IMR-90 (cell line): ENCODE measurements around the gene GLIS1. TPM values are rescaled to one million over a fixed set of nuclear protein-coding genes. Genes with fewer than 3 reads are reported as not detected.

Experiments used
- ATAC-seq: fragments of 200-7000 bp; cut with Tn5 transposase; 2 replicates; pipeline ENCODE4 v1.9.1; 2020; ENCODE audit warnings: low read depth, mild to moderate bottlenecking, moderate library complexity
- BruUV-seq: library from RNA; stranded (reverse); fragments of 400-500 nt; replicated peaks from 2 replicates; lab custom pipeline; 2021; lab: Mats Ljungman, UMichigan
- CTCF ChIA-PET: fragments of 300-600 bp; formaldehyde crosslinking; extraction: SDS; loops from one replicate; lab custom pipeline; 2021; ENCODE audit warnings: antibody characterized with exemption; lab: Yijun Ruan, JAX
- POLR2A ChIA-PET: fragments of 300-600 bp; sonication (Branson Sonifier 250); formaldehyde crosslinking; loops from one replicate; lab custom pipeline; 2022; ENCODE audit warnings: antibody characterized with exemption; ENCODE audit not compliant: unreplicated experiment; lab: Charles Lee
- DNase-seq: peaks from one replicate; pipeline ENCODE4 v3.0.0; 2013
- H2AFZ ChIP-seq: replicated peaks from 2 replicates; pipeline ENCODE3; 2013; ENCODE audit warnings: low read length, mild to moderate bottlenecking; ENCODE audit not compliant: poor library complexity
- H2AK5ac ChIP-seq: 2 replicates; pipeline ENCODE4 v1.6.1; 2013; ENCODE audit warnings: low read depth, low read length, inconsistent platforms
- H2AK9ac ChIP-seq: replicated peaks from 2 replicates; pipeline ENCODE3; 2013; ENCODE audit warnings: mild to moderate bottlenecking, low read depth, low read length, moderate library complexity; ENCODE audit not compliant: poor library complexity
- H2BK120ac ChIP-seq: 2 replicates; pipeline ENCODE4 v1.6.1; 2013; ENCODE audit warnings: low read depth, low read length, inconsistent platforms
- H2BK15ac ChIP-seq: 3 replicates; pipeline ENCODE4 v1.6.1; 2013; ENCODE audit warnings: low read depth, low read length, inconsistent platforms
- H2BK20ac ChIP-seq: 2 replicates; pipeline ENCODE4 v1.6.1; 2013; ENCODE audit warnings: low read depth, mild to moderate bottlenecking, inconsistent platforms, low read length, moderate library complexity
- H2BK5ac ChIP-seq: 2 replicates; pipeline ENCODE4 v1.6.1; 2013; ENCODE audit warnings: mild to moderate bottlenecking, low read depth, low read length, inconsistent platforms; ENCODE audit not compliant: poor library complexity, severe bottlenecking
- H3K14ac ChIP-seq: replicated peaks from 2 replicates; pipeline ENCODE4 v1.6.1; 2013; ENCODE audit warnings: low read depth, low read length, inconsistent platforms
- H3K18ac ChIP-seq: 2 replicates; pipeline ENCODE4 v1.6.1; 2013; ENCODE audit warnings: low read depth, low read length, control low read depth
- H3K23ac ChIP-seq: 2 replicates; pipeline ENCODE4 v1.6.1; 2013; ENCODE audit warnings: low read depth, low read length, inconsistent platforms
- H3K27ac ChIP-seq: 2 replicates; pipeline ENCODE4 v1.5.1; 2013; ENCODE audit warnings: mild to moderate bottlenecking, control low read depth, low read length; ENCODE audit not compliant: insufficient read depth
- H3K27me3 ChIP-seq: 2 replicates; pipeline ENCODE4 v1.6.1; 2013; ENCODE audit warnings: low read length; ENCODE audit not compliant: control insufficient read depth, insufficient read depth
- H3K36me3 ChIP-seq: 2 replicates; pipeline ENCODE4 v1.6.1; 2013; ENCODE audit warnings: low read length, mixed read lengths; ENCODE audit not compliant: control insufficient read depth, insufficient read depth
- H3K4ac ChIP-seq: 2 replicates; pipeline ENCODE4 v1.6.1; 2013; ENCODE audit warnings: low read depth, low read length, inconsistent platforms
- H3K4me1 ChIP-seq: 2 replicates; pipeline ENCODE4 v1.6.1; 2013; ENCODE audit warnings: low read length, mixed read lengths; ENCODE audit not compliant: control insufficient read depth, insufficient read depth
- H3K4me2 ChIP-seq: 2 replicates; pipeline ENCODE4 v1.6.1; 2013; ENCODE audit warnings: low read depth, mild to moderate bottlenecking, control low read depth, low read length, moderate library complexity
- H3K4me3 ChIP-seq: 2 replicates; pipeline ENCODE4 v1.5.1; 2013; ENCODE audit warnings: low read depth, mild to moderate bottlenecking, control low read depth, low read length, moderate library complexity; ENCODE audit not compliant: insufficient read depth
- H3K56ac ChIP-seq: 2 replicates; pipeline ENCODE4 v1.6.1; 2013; ENCODE audit warnings: low read length, inconsistent platforms; ENCODE audit not compliant: insufficient read depth; ENCODE audit errors: extremely low read depth
- H3K79me1 ChIP-seq, 2 experiments: 2 replicates each; pipeline ENCODE4 v1.6.1; 2013; ENCODE audit warnings: low read length in 2 of 2, inconsistent platforms in 1 of 2, low read depth in 1 of 2
- H3K9ac ChIP-seq: 2 replicates; pipeline ENCODE4 v1.6.1; 2013; ENCODE audit warnings: low read depth, low read length, control low read depth
- H3K9me1 ChIP-seq: 2 replicates; pipeline ENCODE4 v1.6.1; 2013; ENCODE audit warnings: low read length, inconsistent platforms; ENCODE audit not compliant: insufficient read depth
- H3K9me3 ChIP-seq: 2 replicates; pipeline ENCODE4 v1.6.1; 2013; ENCODE audit warnings: low read length; ENCODE audit not compliant: control insufficient read depth, insufficient read depth
- H4K20me1 ChIP-seq: 2 replicates; pipeline ENCODE4 v1.6.1; 2013; ENCODE audit warnings: low read length, inconsistent platforms; ENCODE audit not compliant: insufficient read depth
- H4K5ac ChIP-seq: 2 replicates; pipeline ENCODE4 v1.6.1; 2013; ENCODE audit warnings: mild to moderate bottlenecking, low read depth, low read length, control low read depth
- H4K8ac ChIP-seq, 2 experiments: 2 replicates each; pipeline ENCODE4 v1.6.1; 2013; ENCODE audit warnings: low read depth in 2 of 2, low read length in 2 of 2, control low read depth in 1 of 2, inconsistent platforms in 1 of 2
- H4K91ac ChIP-seq: 2 replicates; pipeline ENCODE4 v1.6.1; 2013; ENCODE audit warnings: low read depth, low read length, inconsistent platforms; ENCODE audit not compliant: insufficient read depth
- CEBPB ChIP-seq: IDR thresholded peaks from 2 replicates; pipeline ENCODE4 v1.6.1; 2012; ENCODE audit warnings: low read depth, low read length, improper control_type of control experiment
- FOS ChIP-seq: fragments of 150-350 bp; IDR thresholded peaks from 2 replicates; pipeline ENCODE4 v1.6.1; 2016; ENCODE audit warnings: low read depth, low read length
- MXI1 ChIP-seq: IDR thresholded peaks from 2 replicates; pipeline ENCODE4 v1.6.1; 2012; ENCODE audit warnings: low read depth, mild to moderate bottlenecking, low read length, moderate library complexity, borderline replicate concordance
- POLR2A ChIP-seq: IDR thresholded peaks from 2 replicates; pipeline ENCODE4 v1.6.1; 2012; ENCODE audit warnings: mild to moderate bottlenecking, low read depth, low read length
- RCOR1 ChIP-seq: IDR thresholded peaks from 2 replicates; pipeline ENCODE4 v1.6.1; 2012; ENCODE audit warnings: mild to moderate bottlenecking, low read length, improper control_type of control experiment; ENCODE audit not compliant: insufficient replicate concordance
- WGBS, 2 experiments: methylation state at CpG; one replicate each; pipeline versions ENCODE4 v1.1.5 to v1.1.7; 2013; ENCODE audit warnings: missing lambda C conversion rate in 2 of 2; ENCODE audit not compliant: insufficient read length in 1 of 2; ENCODE audit errors: extremely low coverage in 2 of 2; 5-methylcytosine and 5-hydroxymethylcytosine counted together
- dilution Hi-C: fragments of 300-500 bp; cut with HindIII; formaldehyde crosslinking; loops from one replicate; pipeline ENCODE4 v1.14.3; 2018; ENCODE audit warnings: low sequenced_read_pairs; ENCODE audit not compliant: unreplicated experiment
- in situ Hi-C: fragments of 300-500 bp; cut with MboI; formaldehyde crosslinking; loops from 3 replicates; pipeline ENCODE4 v1.14.3; 2019; ENCODE audit warnings: low sequenced_read_pairs, inconsistent platforms, mixed read lengths
- intact Hi-C: fragments of 100-400 bp; cut with micrococcal nuclease; formaldehyde crosslinking; loops from 2 replicates; pipeline ENCODE4 v1.10.0; 2022
- polyA plus RNA-seq, 3 experiments: library from polyadenylated mRNA; depleted of rRNA; stranded (reverse); fragments of >200 nt; gene quantifications; 2 replicates each; pipeline ENCODE4 v1.2.3, GENCODE V29; 2012; ENCODE audit warnings: low replicate concordance in 1 of 3
- total RNA-seq: library from RNA; depleted of rRNA; stranded (reverse); fragments of >200 nt; gene quantifications from 2 replicates; pipeline ENCODE4 v1.2.3, GENCODE V29; 2012

GLIS1 gene
- total and polyA plus RNA-seq, 2 of the 4 experiments (the other 2 are of a cell fraction) = 0.18 to 2.3 TPM

GRCh38 chr1:53704304-53704703 is 34.7 kb downstream of the GLIS1 start:
- H2AK5ac ChIP-seq = no peak overlapping the region
- no peak for ATAC-seq
- no peak overlapping the region for H2BK15ac ChIP-seq
- peak overlapping the region; percentile 58 for H2AK9ac ChIP-seq
- WGBS, 2 experiments = 100% methylated on average over 2 of the region's 5 CpGs; no CpG with 5 or more reads in 1 of the 2 experiments
- no peak overlapping the region for H3K18ac ChIP-seq
- H3K36me3 ChIP-seq = no peaks in the 10 kb centered on the region; the same call in none of the 2 replicates
- no TSS peak for BruUV-seq
- no peak for DNase-seq
- no peaks in the 10 kb centered on the region for H3K9me3 ChIP-seq
- H3K4ac ChIP-seq = no peak overlapping the region
- peaks cover 7% of the 10 kb centered on the region for H3K27me3 ChIP-seq
- no peak overlapping the region for H4K5ac ChIP-seq
- peaks cover 0 to 4% of the 10 kb centered on the region in 2 experiments; a peak in 2 of 4 replicates for H3K79me1 ChIP-seq
- H3K27ac ChIP-seq = no peak overlapping the region
- no peak overlapping the region for H3K14ac ChIP-seq
- no peak overlapping the region for H3K4me2 ChIP-seq
- TF ChIP-seq RCOR1 (no peak), CEBPB (no peak), FOS (no peak), MXI1 (no peak), POLR2A (no peak)
- POLR2A ChIA-PET = no interaction called here
- no peak overlapping the region for H2BK5ac ChIP-seq
- no peak overlapping the region; the same call in 1 of the 2 replicates for H3K56ac ChIP-seq
- in situ Hi-C loops = no loop called here
- peaks cover 20% of the 10 kb centered on the region for H4K20me1 ChIP-seq
- H3K9me1 ChIP-seq = no peaks in the 10 kb centered on the region
- no peaks in the 10 kb centered on the region for H3K4me1 ChIP-seq
- no peak overlapping the region for H3K23ac ChIP-seq
- H4K91ac ChIP-seq = no peak overlapping the region
- H4K8ac ChIP-seq = no peak overlapping the region
- intact Hi-C loops = no loop called here
- dilution Hi-C loops = no loop called here
- no peak overlapping the region for H3K4me3 ChIP-seq
- CTCF ChIA-PET = no interaction called here
- no peak overlapping the region for H2BK20ac ChIP-seq
- H2BK120ac ChIP-seq = no peak overlapping the region; the same call in 1 of the 2 replicates
- no peak overlapping the region for H2AFZ ChIP-seq
- no peak overlapping the region for H3K9ac ChIP-seq
